ENCODE results near the gene MTMR4.
"Not testable (repeated sequence)": the region's sequence is repeated elsewhere in the genome, so short reads cannot be mapped to it uniquely, and the experiment has no call there.

The MTMR4 gene

DNA sequence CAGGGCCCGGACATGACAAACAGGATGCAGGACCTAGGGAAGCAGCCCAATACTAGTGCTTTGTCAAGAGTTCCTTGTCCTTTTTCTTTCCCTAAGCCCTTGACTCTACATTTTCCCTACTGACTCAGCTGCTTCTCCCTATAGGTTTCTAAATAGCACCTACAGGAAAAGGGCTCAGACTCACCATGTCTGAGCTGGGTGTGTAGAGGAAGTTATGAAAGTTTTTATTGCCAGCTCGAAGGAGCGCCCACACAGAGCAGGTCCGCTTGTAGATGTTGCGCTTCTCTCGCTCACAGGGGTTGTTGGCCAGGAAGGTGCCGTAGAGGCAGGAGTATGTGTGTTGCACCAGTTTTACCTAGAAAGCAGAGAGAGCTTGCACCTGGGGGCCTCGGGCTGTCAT, 10.6 kb downstream of the MTMR4 start:
- TF ChIP-seq, protein P1, sequence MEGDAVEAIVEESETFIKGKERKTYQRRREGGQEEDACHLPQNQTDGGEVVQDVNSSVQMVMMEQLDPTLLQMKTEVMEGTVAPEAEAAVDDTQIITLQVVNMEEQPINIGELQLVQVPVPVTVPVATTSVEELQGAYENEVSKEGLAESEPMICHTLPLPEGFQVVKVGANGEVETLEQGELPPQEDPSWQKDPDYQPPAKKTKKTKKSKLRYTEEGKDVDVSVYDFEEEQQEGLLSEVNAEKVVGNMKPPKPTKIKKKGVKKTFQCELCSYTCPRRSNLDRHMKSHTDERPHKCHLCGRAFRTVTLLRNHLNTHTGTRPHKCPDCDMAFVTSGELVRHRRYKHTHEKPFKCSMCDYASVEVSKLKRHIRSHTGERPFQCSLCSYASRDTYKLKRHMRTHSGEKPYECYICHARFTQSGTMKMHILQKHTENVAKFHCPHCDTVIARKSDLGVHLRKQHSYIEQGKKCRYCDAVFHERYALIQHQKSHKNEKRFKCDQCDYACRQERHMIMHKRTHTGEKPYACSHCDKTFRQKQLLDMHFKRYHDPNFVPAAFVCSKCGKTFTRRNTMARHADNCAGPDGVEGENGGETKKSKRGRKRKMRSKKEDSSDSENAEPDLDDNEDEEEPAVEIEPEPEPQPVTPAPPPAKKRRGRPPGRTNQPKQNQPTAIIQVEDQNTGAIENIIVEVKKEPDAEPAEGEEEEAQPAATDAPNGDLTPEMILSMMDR (conservative IDR thresholded peaks at IDR 0.05) = no peak
- H3K27ac ChIP-seq = no peak overlapping the region

DNA sequence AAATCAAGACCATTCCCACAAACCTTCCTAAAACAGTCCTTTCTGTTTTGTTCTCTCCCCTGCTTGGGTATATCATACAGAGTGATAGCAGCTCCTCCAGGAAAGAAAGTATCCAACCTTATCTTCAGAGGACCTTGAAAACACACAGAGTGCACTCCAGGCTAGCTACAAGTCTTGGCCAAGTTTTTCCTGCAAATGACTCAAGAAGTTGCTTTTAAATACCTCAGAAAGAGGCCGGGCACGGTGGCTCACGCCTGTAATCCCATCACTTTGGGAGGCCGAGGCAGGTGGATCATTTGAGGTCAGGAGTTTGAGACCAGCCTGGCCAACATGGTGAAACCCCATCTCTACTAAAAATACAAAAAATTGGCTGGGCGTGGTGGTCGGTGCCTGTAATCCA, 11.3 kb downstream of the MTMR4 start:
- not testable (repeated sequence) for H3K27ac ChIP-seq

DNA sequence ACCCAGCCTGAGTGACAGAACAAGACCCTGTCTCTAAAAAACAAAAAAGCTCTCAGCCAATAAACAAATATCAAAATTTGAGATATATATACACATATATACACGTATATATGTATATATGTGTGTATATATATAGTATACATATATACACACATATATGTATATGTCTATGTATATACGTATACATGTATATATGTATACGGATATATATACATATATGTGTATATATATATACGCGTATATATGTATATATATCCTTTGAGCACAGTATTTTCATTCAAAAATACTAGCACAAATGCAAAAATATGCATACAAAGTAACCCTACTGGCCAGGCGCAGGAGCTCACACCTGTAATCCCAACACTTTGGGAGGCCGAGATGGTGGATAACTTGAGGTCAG, 13.0 kb downstream of the MTMR4 start:
- TF ChIP-seq, protein P1 (conservative IDR thresholded peaks at IDR 0.05) = no peak
- no peak overlapping the region for H3K27ac ChIP-seq

DNA sequence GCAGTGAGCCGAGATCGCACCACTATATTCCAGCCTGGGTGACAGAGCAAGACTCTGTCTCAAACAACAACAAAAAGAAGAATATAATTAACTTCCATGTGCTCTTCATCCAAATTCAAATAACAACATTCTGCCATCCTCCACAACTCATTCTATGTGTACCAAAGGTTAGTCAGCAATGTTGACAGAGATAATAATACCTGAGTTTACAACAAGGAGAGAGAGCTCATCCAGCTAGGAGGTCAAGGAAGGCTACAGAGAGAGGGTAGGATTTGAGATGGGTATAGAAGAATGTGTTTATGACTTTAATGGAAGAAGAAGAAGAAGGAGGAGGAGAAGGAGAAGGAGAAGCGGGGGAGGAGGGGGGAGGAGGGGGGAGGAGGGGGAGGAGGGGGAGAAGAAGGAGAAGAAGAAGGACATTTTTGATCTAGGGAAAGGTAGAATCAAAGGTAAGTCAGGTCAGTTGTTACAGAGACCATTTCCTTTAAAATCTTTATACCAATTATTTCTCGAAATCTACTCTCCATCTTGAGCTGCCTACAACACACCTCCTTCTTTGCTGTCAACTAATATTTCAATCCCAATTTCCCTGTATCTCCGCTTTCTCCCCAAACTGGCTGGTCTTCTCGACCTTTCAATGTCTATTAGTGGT, 16.1 kb downstream of the MTMR4 start:
- TF ChIP-seq, protein P1 (conservative IDR thresholded peaks at IDR 0.05) = no peak

DNA sequence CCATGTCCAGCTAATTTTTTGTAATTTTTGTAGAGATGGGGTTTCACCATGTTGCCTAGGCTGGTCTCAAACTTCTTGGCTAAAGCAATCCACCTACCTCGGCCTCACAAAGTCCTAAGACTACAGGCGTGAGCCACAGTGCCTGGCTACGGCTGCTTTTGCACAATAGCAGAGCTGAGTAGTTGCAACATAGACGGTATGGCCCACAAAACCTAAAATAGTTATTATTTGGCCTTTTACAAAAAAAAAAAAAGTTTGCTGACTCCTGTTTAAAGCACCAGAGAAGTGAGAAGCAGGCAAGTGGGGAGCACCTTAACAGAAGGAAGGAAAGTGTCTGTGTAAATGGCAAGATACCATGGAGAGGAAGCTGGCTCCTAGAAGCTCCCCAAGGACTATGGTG, 20.9 kb downstream of the MTMR4 start:
- H3K27ac ChIP-seq = no peak overlapping the region
- TF ChIP-seq, protein P1 (conservative IDR thresholded peaks at IDR 0.05) = no peak

More for the DNA sequence above, 16.1 kb downstream of the MTMR4 start:
- no peak overlapping the region for H3K27ac ChIP-seq

DNA sequence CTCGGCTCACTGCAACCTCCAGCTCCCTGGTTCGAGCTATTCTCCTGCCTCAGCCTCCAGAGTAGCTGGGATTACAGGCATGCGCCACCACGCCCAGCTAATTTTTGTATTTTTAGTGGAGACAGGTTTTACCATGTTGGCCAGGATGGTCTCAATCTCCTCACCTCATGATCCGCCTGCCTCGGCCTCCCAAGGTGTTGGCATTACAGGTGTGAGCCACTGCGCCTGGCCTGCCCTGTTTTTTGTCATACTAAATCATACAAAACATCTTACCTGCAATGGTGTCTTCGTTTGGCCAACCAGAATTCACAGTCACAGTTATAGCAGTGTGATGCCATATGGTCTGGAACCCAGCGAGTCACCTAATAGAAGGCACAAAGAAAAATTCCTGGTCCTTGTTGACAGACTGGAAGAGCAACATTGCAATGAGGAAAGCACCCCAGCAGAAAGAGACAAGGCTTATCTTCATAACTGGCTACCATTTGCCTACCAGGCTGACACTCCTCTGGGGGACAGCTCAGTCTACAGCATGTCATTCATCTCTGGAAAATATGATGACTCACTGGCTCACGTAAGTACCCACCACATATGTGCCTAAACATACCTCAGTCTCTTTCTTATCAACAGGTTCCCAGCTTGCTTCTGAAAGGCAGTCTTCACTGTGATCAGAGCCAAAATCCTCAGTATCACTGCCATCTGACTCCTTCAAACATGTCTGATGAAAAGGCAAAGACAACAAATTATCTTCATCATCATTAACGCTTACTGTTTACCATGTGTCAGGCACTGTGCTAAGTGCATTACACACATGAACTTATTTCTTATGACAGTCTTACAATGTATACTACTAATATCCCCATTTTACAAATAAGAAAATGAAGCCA, 22.0 kb downstream of the MTMR4 start:
- TF ChIP-seq, protein P1 (conservative IDR thresholded peaks at IDR 0.05) = no peak
- no peak overlapping the region for H3K27ac ChIP-seq

DNA sequence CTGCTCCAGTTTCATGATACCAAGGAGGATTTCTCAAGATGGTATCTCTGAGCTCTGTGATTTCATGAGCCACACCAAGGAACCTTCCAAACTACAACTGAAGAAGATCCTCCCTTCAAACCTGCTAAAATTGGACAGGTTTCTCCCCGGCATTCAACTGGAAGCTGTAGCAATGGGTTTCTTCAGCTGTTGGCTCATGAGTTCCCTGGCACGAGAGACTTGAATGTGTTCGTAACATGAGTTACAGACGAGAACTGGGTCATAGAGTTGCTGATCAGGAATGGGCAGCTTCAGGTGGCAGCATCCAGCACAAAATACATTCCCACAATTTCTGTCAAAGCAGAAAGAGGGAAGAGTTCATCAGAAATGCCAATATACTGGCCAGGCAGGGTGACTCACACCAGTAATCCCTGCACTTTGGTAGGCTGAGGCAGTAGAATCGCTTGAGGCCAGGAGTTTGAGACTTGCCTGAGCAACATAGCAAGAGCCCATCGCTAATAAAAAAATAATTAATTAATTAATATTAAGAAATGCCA, 22.9 kb downstream of the MTMR4 start:
- no peak overlapping the region for H3K27ac ChIP-seq
- TF ChIP-seq, protein P1 (conservative IDR thresholded peaks at IDR 0.05) = no peak

All from VCaP (cell line).